Measurements from ENCODE around the gene PARD3. TPM values are rescaled to one million over a fixed set of nuclear protein-coding genes. Genes with fewer than 3 reads are reported as not detected.

PARD3 gene
- total RNA-seq, 3 donors from 2014 or later (not counting 1 experiment from before 2014, with no cell fraction given), result 0.14 to 0.49 (median 0.38) TPM

DNA sequence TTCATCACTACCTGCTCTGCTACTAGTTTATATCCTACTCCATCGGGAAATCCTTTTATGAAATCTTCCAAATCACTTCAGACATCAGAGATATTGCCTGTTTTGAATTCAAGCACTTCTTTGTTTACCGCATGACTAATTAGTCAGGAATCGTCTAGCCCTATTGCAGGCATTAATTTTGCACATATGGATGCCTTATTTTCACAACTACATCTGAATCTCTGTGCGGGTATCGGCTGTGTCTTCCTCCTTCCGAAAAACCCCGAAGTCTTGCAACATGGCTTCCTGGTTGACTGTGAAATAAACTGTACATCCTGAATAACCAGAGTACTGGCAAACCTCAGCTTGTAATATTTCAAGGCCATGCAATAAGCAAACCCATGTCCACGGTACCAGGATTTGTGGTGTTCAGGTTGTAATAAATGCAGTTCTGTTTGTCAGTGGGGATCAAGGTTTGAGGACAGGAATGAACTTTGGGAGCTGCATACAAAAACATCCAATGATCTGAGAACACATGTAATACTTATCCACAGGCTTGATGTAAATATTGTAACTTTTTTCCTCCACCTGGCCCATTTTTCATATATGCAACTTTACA, 642.1 kb downstream of the PARD3 start:
- no peak overlapping the region for H3K27ac Mint-ChIP-seq
- no peak overlapping the region for H3K4me3 Mint-ChIP-seq
- Histone ChIP-seq H3K36me3 (ENCODE audit: control insufficient read depth, insufficient read depth, low read length) (no peaks in the 10 kb centered on the region), H3K27me3 (ENCODE audit: control insufficient read depth, insufficient read depth, low read length) (peaks cover 2% of the 10 kb centered on the region), H3K4me1 (ENCODE audit: control insufficient read depth, insufficient read depth, low read length) (no peaks in the 10 kb centered on the region), H3K27ac (ENCODE audit: low read length) (no peak overlapping the region), H3K9me3 (ENCODE audit: control insufficient read depth, insufficient read depth, low read length) (no peaks in the 10 kb centered on the region), H3K4me3 (ENCODE audit: low read length) (no peak overlapping the region)
- peaks cover 10 to 48% of the 10 kb centered on the region in 2 donors for H3K27me3 Mint-ChIP-seq (ENCODE audit: low read depth in 2 of 2)
- WGBS (ENCODE audit: insufficient coverage), result 70% methylated on average over 8 of the region's 8 CpGs
- H3K9me3 Mint-ChIP-seq, result no peaks in the 10 kb centered on the region
- H3K36me3 Mint-ChIP-seq, result no peaks in the 10 kb centered on the region
- H3K4me1 Mint-ChIP-seq, result no peaks in the 10 kb centered on the region
- TF ChIP-seq, protein P1, sequence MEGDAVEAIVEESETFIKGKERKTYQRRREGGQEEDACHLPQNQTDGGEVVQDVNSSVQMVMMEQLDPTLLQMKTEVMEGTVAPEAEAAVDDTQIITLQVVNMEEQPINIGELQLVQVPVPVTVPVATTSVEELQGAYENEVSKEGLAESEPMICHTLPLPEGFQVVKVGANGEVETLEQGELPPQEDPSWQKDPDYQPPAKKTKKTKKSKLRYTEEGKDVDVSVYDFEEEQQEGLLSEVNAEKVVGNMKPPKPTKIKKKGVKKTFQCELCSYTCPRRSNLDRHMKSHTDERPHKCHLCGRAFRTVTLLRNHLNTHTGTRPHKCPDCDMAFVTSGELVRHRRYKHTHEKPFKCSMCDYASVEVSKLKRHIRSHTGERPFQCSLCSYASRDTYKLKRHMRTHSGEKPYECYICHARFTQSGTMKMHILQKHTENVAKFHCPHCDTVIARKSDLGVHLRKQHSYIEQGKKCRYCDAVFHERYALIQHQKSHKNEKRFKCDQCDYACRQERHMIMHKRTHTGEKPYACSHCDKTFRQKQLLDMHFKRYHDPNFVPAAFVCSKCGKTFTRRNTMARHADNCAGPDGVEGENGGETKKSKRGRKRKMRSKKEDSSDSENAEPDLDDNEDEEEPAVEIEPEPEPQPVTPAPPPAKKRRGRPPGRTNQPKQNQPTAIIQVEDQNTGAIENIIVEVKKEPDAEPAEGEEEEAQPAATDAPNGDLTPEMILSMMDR (IDR thresholded peaks at IDR 0.05), result no peak
- ATAC-seq (no peak), DNase-seq (no peak)
- intact Hi-C loops (cut with micrococcal nuclease), result no loop called here

DNA sequence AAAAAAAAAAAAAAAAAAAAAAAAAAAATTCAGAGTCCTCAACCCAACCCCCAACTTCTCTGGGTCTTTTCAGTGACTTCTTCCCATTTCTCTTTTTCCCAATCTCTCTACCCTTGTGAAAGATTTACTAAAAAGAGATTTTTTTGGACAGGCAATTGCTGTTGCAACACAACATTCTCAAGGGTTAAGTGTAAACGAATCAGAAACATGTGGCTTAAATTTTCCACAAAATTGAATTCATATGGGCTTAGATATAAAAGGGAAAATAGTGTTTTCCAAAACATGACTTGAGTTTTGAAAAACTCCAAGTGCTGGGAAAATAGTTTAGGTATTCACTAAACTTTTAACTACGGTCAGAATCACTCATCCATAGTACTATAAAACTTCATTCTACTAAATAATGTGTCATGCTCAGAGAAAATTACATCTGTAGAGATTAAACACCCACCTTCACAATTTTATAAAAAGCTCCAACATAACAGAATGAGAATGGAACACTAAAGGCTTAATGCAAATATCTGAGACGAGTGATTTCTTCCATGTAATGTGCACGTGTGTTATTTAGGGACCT, 643.1 kb downstream of the PARD3 start:
- H3K27me3 ChIP-seq (ENCODE audit: control insufficient read depth, insufficient read depth, low read length), result peaks cover 2% of the 10 kb centered on the region
- no peak overlapping the region for H3K27ac Mint-ChIP-seq
- intact Hi-C loops (cut with micrococcal nuclease), result no loop called here
- H3K27ac ChIP-seq (ENCODE audit: low read length), result no peak overlapping the region
- H3K4me1 Mint-ChIP-seq, result no peaks in the 10 kb centered on the region
- 86% methylated on average over 2 of the region's 4 CpGs for WGBS (ENCODE audit: insufficient coverage)
- no peak overlapping the region for H3K4me3 Mint-ChIP-seq
- no peaks in the 10 kb centered on the region for H3K36me3 Mint-ChIP-seq
- ATAC-seq (no peak), DNase-seq (no peak)
- TF ChIP-seq, protein P1 (IDR thresholded peaks at IDR 0.05), result no peak
- H3K4me3 ChIP-seq (ENCODE audit: low read length), result no peak overlapping the region
- no peaks in the 10 kb centered on the region for H3K36me3 ChIP-seq (ENCODE audit: control insufficient read depth, insufficient read depth, low read length)
- H3K27me3 Mint-ChIP-seq (ENCODE audit: low read depth in 2 of 2), result peaks cover 6 to 39% of the 10 kb centered on the region in 2 donors
- no peaks in the 10 kb centered on the region for H3K9me3 Mint-ChIP-seq
- H3K4me1 ChIP-seq (ENCODE audit: control insufficient read depth, insufficient read depth, low read length), result no peaks in the 10 kb centered on the region
- no peaks in the 10 kb centered on the region for H3K9me3 ChIP-seq (ENCODE audit: control insufficient read depth, insufficient read depth, low read length)

- intact Hi-C loops (cut with micrococcal nuclease), result no loop called here
- 90% methylated on average over 3 of the region's 3 CpGs for WGBS (ENCODE audit: insufficient coverage)
- H3K9me3 ChIP-seq (ENCODE audit: control insufficient read depth, insufficient read depth, low read length), result no peaks in the 10 kb centered on the region
- no peak overlapping the region for H3K27ac Mint-ChIP-seq
- no peaks in the 10 kb centered on the region for H3K36me3 ChIP-seq (ENCODE audit: control insufficient read depth, insufficient read depth, low read length)
- H3K4me1 ChIP-seq (ENCODE audit: control insufficient read depth, insufficient read depth, low read length), result no peaks in the 10 kb centered on the region
- TF ChIP-seq, protein P1 (IDR thresholded peaks at IDR 0.05), result no peak
- H3K4me3 ChIP-seq (ENCODE audit: low read length), result no peak overlapping the region
- no peak overlapping the region for H3K4me3 Mint-ChIP-seq
- H3K27me3 ChIP-seq (ENCODE audit: control insufficient read depth, insufficient read depth, low read length), result peaks cover 2% of the 10 kb centered on the region
- no peaks in the 10 kb centered on the region for H3K9me3 Mint-ChIP-seq
- H3K4me1 Mint-ChIP-seq, result no peaks in the 10 kb centered on the region
- ATAC-seq, result no peak
- DNase-seq, result no peak
- no peak overlapping the region for H3K27ac ChIP-seq (ENCODE audit: low read length)
- peaks cover 3 to 39% of the 10 kb centered on the region in 2 donors for H3K27me3 Mint-ChIP-seq (ENCODE audit: low read depth in 2 of 2)
- H3K36me3 Mint-ChIP-seq, result no peaks in the 10 kb centered on the region
Measured at GRCh38 chr10:34169677-34170076, 645.4 kb downstream of the PARD3 start.

GRCh38 chr10:34169131-34169530, 646.0 kb downstream of the PARD3 start:
- H3K4me3 Mint-ChIP-seq, result no peak overlapping the region
- no peaks in the 10 kb centered on the region for H3K9me3 Mint-ChIP-seq
- Histone ChIP-seq H3K4me3 (ENCODE audit: low read length) (no peak overlapping the region), H3K27ac (ENCODE audit: low read length) (no peak overlapping the region), H3K4me1 (ENCODE audit: control insufficient read depth, insufficient read depth, low read length) (no peaks in the 10 kb centered on the region), H3K9me3 (ENCODE audit: control insufficient read depth, insufficient read depth, low read length) (no peaks in the 10 kb centered on the region), H3K27me3 (ENCODE audit: control insufficient read depth, insufficient read depth, low read length) (peaks cover 2% of the 10 kb centered on the region), H3K36me3 (ENCODE audit: control insufficient read depth, insufficient read depth, low read length) (no peaks in the 10 kb centered on the region)
- intact Hi-C loops (cut with micrococcal nuclease), result no loop called here
- peaks cover 3 to 34% of the 10 kb centered on the region in 2 donors for H3K27me3 Mint-ChIP-seq (ENCODE audit: low read depth in 2 of 2)
- H3K36me3 Mint-ChIP-seq, result no peaks in the 10 kb centered on the region
- no peaks in the 10 kb centered on the region for H3K4me1 Mint-ChIP-seq
- 77% methylated on average over 3 of the region's 3 CpGs for WGBS (ENCODE audit: insufficient coverage)
- TF ChIP-seq, protein P1 (IDR thresholded peaks at IDR 0.05), result no peak
- ATAC-seq (no peak), DNase-seq (no peak)
- H3K27ac Mint-ChIP-seq, result no peak overlapping the region
